Measurements from ENCODE around the gene LARP4B. TPM values are rescaled to one million over a fixed set of nuclear protein-coding genes. Genes with fewer than 3 reads are reported as not detected.

Gene LARP4B
- total RNA-seq, 1 donor from 2014 or later: 30.8 TPM

GRCh38 chr10:929960-930624 lies 1.4 kb downstream of the LARP4B start:
- no peaks in the 10 kb centered on the region for H3K9me3 ChIP-seq (ENCODE audit: control insufficient read depth in 3 of 3, low read length in 3 of 3)
- H3K27me3 ChIP-seq (ENCODE audit: control insufficient read depth in 3 of 3, insufficient read depth in 3 of 3, low read length in 3 of 3): no peaks in the 10 kb centered on the region
- H3K36me3 ChIP-seq (ENCODE audit: control insufficient read depth in 3 of 3, insufficient read depth in 3 of 3, low read length in 3 of 3): peaks cover 0 to 3% (median 0%) of the 10 kb centered on the region in 3 donors
- peak overlapping the region; percentile 67 to 83 (median 75) for H3K9ac ChIP-seq (ENCODE audit: low read depth in 1 of 3, low read length in 3 of 3)
- H3K4me3 ChIP-seq (ENCODE audit: low read length in 3 of 3): peak overlapping the region; percentile 72 to 80 (median 73)
- peak overlapping the region; percentile 88 for H3K27ac ChIP-seq (ENCODE audit: low read depth, low read length)
- peaks cover 11 to 24% (median 19%) of the 10 kb centered on the region in 3 donors for H3K4me1 ChIP-seq (ENCODE audit: control insufficient read depth in 3 of 3, insufficient read depth in 3 of 3, low read length in 3 of 3)

- no peak overlapping the region for H3K4me3 ChIP-seq (ENCODE audit: low read length in 3 of 3)
- no peak overlapping the region for H3K27ac ChIP-seq (ENCODE audit: low read depth, low read length)
- no peak overlapping the region for H3K9ac ChIP-seq (ENCODE audit: low read depth in 1 of 3, low read length in 3 of 3)
- H3K4me1 ChIP-seq (ENCODE audit: control insufficient read depth in 3 of 3, insufficient read depth in 3 of 3, low read length in 3 of 3): peaks cover 16 to 29% (median 16%) of the 10 kb centered on the region in 3 donors
- H3K9me3 ChIP-seq (ENCODE audit: control insufficient read depth in 3 of 3, low read length in 3 of 3): no peaks in the 10 kb centered on the region
- peaks cover 0 to 6% (median 0%) of the 10 kb centered on the region in 3 donors for H3K36me3 ChIP-seq (ENCODE audit: control insufficient read depth in 3 of 3, insufficient read depth in 3 of 3, low read length in 3 of 3)
- H3K27me3 ChIP-seq (ENCODE audit: control insufficient read depth in 3 of 3, insufficient read depth in 3 of 3, low read length in 3 of 3): no peaks in the 10 kb centered on the region
These were observed 4.4 kb downstream of the LARP4B start for GRCh38 chr10:927131-927530.

DNA sequence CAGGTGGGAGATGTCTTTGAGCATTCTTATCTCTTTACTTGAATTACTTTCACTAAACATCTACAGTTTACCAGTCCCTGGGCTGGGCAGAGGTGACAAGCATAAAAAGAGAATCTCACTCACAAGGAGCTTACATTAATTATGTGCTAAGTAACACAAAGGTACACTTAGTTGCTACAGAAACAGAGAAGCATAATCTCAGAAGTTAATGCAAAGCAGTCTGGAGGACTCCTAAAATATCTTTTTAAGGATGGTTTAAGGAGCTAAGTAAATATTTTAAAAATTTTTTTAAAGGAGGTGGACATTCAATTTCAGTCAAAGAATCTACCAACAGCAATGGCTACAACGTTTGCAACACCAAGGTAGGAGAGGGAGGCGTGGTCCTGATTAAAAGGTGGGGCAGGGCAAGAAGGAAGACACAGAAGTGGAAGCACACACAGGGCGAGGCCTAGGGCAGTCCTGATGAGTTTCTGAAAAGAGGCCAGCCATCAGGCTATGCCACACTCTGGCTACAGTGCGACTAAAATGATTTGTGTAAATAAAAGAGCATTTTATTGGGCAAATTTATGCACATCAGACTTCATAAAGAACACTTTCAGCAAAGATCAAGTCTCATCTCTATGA lies 5.3 kb downstream of the LARP4B start:
- Histone ChIP-seq H3K27ac (ENCODE audit: low read depth, low read length) (no peak overlapping the region), H3K4me3 (ENCODE audit: low read length in 3 of 3) (no peak overlapping the region), H3K36me3 (ENCODE audit: control insufficient read depth in 3 of 3, insufficient read depth in 3 of 3, low read length in 3 of 3) (peaks cover 0 to 6% (median 0%) of the 10 kb centered on the region in 3 donors), H3K4me1 (ENCODE audit: control insufficient read depth in 3 of 3, insufficient read depth in 3 of 3, low read length in 3 of 3) (peaks cover 20 to 31% (median 23%) of the 10 kb centered on the region in 3 donors), H3K9ac (ENCODE audit: low read depth in 1 of 3, low read length in 3 of 3) (no peak overlapping the region), H3K27me3 (ENCODE audit: control insufficient read depth in 3 of 3, insufficient read depth in 3 of 3, low read length in 3 of 3) (no peaks in the 10 kb centered on the region), H3K9me3 (ENCODE audit: control insufficient read depth in 3 of 3, low read length in 3 of 3) (no peaks in the 10 kb centered on the region)

- no peak overlapping the region for H3K27ac ChIP-seq (ENCODE audit: low read depth, low read length)
- H3K9ac ChIP-seq (ENCODE audit: low read depth in 1 of 3, low read length in 3 of 3): no peak overlapping the region
- H3K4me3 ChIP-seq (ENCODE audit: low read length in 3 of 3): no peak overlapping the region
- H3K9me3 ChIP-seq (ENCODE audit: control insufficient read depth in 3 of 3, low read length in 3 of 3): no peaks in the 10 kb centered on the region
- no peaks in the 10 kb centered on the region for H3K27me3 ChIP-seq (ENCODE audit: control insufficient read depth in 3 of 3, insufficient read depth in 3 of 3, low read length in 3 of 3)
- H3K4me1 ChIP-seq (ENCODE audit: control insufficient read depth in 3 of 3, insufficient read depth in 3 of 3, low read length in 3 of 3): peaks cover 10 to 26% (median 16%) of the 10 kb centered on the region in 3 donors
- H3K36me3 ChIP-seq (ENCODE audit: control insufficient read depth in 3 of 3, insufficient read depth in 3 of 3, low read length in 3 of 3): peaks cover 0 to 6% (median 0%) of the 10 kb centered on the region in 3 donors
These were observed 7.0 kb downstream of the LARP4B start for GRCh38 chr10:924524-924859.

- no peak overlapping the region for H3K9ac ChIP-seq (ENCODE audit: low read depth in 1 of 3, low read length in 3 of 3)
- H3K36me3 ChIP-seq (ENCODE audit: control insufficient read depth in 3 of 3, insufficient read depth in 3 of 3, low read length in 3 of 3): peaks cover 0 to 6% (median 0%) of the 10 kb centered on the region in 3 donors
- H3K27ac ChIP-seq (ENCODE audit: low read depth, low read length): no peak overlapping the region
- H3K4me1 ChIP-seq (ENCODE audit: control insufficient read depth in 3 of 3, insufficient read depth in 3 of 3, low read length in 3 of 3): peaks cover 6 to 22% (median 13%) of the 10 kb centered on the region in 3 donors
- no peaks in the 10 kb centered on the region for H3K27me3 ChIP-seq (ENCODE audit: control insufficient read depth in 3 of 3, insufficient read depth in 3 of 3, low read length in 3 of 3)
- H3K9me3 ChIP-seq (ENCODE audit: control insufficient read depth in 3 of 3, low read length in 3 of 3): no peaks in the 10 kb centered on the region
- no peak overlapping the region for H3K4me3 ChIP-seq (ENCODE audit: low read length in 3 of 3)
These were observed 7.5 kb downstream of the LARP4B start for GRCh38 chr10:923844-924523.

GRCh38 chr10:921471-922414 lies 9.8 kb downstream of the LARP4B start:
- Histone ChIP-seq H3K36me3 (ENCODE audit: control insufficient read depth in 3 of 3, insufficient read depth in 3 of 3, low read length in 3 of 3) (peaks cover 0 to 6% (median 0%) of the 10 kb centered on the region in 3 donors), H3K4me1 (ENCODE audit: control insufficient read depth in 3 of 3, insufficient read depth in 3 of 3, low read length in 3 of 3) (peaks cover 3 to 13% (median 13%) of the 10 kb centered on the region in 3 donors), H3K27ac (ENCODE audit: low read depth, low read length) (no peak overlapping the region), H3K27me3 (ENCODE audit: control insufficient read depth in 3 of 3, insufficient read depth in 3 of 3, low read length in 3 of 3) (no peaks in the 10 kb centered on the region), H3K9ac (ENCODE audit: low read depth in 1 of 3, low read length in 3 of 3) (peak overlapping the region in 1 of 3 donors; percentile 10), H3K4me3 (ENCODE audit: low read length in 3 of 3) (no peak overlapping the region), H3K9me3 (ENCODE audit: control insufficient read depth in 3 of 3, low read length in 3 of 3) (no peaks in the 10 kb centered on the region)

- H3K27me3 ChIP-seq (ENCODE audit: control insufficient read depth in 3 of 3, insufficient read depth in 3 of 3, low read length in 3 of 3): no peaks in the 10 kb centered on the region
- H3K4me1 ChIP-seq (ENCODE audit: control insufficient read depth in 3 of 3, insufficient read depth in 3 of 3, low read length in 3 of 3): peaks cover 3 to 13% (median 7%) of the 10 kb centered on the region in 3 donors
- H3K9me3 ChIP-seq (ENCODE audit: control insufficient read depth in 3 of 3, low read length in 3 of 3): no peaks in the 10 kb centered on the region
- H3K4me3 ChIP-seq (ENCODE audit: low read length in 3 of 3): no peak overlapping the region
- H3K9ac ChIP-seq (ENCODE audit: low read depth in 1 of 3, low read length in 3 of 3): peak overlapping the region in 1 of 3 donors; percentile 10
- H3K27ac ChIP-seq (ENCODE audit: low read depth, low read length): no peak overlapping the region
- H3K36me3 ChIP-seq (ENCODE audit: control insufficient read depth in 3 of 3, insufficient read depth in 3 of 3, low read length in 3 of 3): peaks cover 0 to 3% (median 0%) of the 10 kb centered on the region in 3 donors
These were observed 11.1 kb downstream of the LARP4B start for GRCh38 chr10:920450-920849.

GRCh38 chr10:919481-919880 lies 12.0 kb downstream of the LARP4B start:
- H3K9me3 ChIP-seq (ENCODE audit: control insufficient read depth in 3 of 3, low read length in 3 of 3): no peaks in the 10 kb centered on the region
- no peaks in the 10 kb centered on the region for H3K36me3 ChIP-seq (ENCODE audit: control insufficient read depth in 3 of 3, insufficient read depth in 3 of 3, low read length in 3 of 3)
- H3K9ac ChIP-seq (ENCODE audit: low read depth in 1 of 3, low read length in 3 of 3): no peak overlapping the region
- H3K4me1 ChIP-seq (ENCODE audit: control insufficient read depth in 3 of 3, insufficient read depth in 3 of 3, low read length in 3 of 3): peaks cover 3 to 8% (median 5%) of the 10 kb centered on the region in 3 donors
- H3K27me3 ChIP-seq (ENCODE audit: control insufficient read depth in 3 of 3, insufficient read depth in 3 of 3, low read length in 3 of 3): no peaks in the 10 kb centered on the region
- no peak overlapping the region for H3K4me3 ChIP-seq (ENCODE audit: low read length in 3 of 3)
- no peak overlapping the region for H3K27ac ChIP-seq (ENCODE audit: low read depth, low read length)

DNA sequence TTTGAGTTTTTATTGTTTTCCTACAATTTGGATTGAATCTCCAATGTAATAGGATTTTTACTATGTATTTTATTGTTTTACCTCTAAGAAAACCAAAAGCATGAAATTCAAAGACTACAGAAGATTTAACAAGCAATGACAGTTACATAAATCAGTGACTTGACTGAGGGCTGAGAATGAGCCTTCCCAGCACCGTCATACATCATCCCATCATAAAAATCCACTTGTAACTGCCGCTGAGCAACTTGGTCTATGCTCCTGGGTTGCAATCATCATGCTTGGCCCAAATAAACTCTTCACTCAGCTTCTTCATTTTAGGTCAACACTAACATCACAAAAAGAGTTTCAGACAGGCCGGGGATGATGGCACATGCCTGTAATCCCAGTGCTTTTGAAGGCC lies 13.5 kb downstream of the LARP4B start:
- Histone ChIP-seq H3K9ac (ENCODE audit: low read depth in 1 of 3, low read length in 3 of 3) (no peak overlapping the region), H3K27me3 (ENCODE audit: control insufficient read depth in 3 of 3, insufficient read depth in 3 of 3, low read length in 3 of 3) (no peaks in the 10 kb centered on the region), H3K4me1 (ENCODE audit: control insufficient read depth in 3 of 3, insufficient read depth in 3 of 3, low read length in 3 of 3) (peaks cover 3 to 8% (median 4%) of the 10 kb centered on the region in 3 donors), H3K4me3 (ENCODE audit: low read length in 3 of 3) (no peak overlapping the region), H3K9me3 (ENCODE audit: control insufficient read depth in 3 of 3, low read length in 3 of 3) (no peaks in the 10 kb centered on the region), H3K36me3 (ENCODE audit: control insufficient read depth in 3 of 3, insufficient read depth in 3 of 3, low read length in 3 of 3) (no peaks in the 10 kb centered on the region), H3K27ac (ENCODE audit: low read depth, low read length) (no peak overlapping the region)

All from skeletal muscle tissue (tissue), 4 donors.